Breast epithelium (tissue), 3 donors: Measurements from ENCODE around the gene RNLS.

Experiments used
- CTCF ChIP-seq, 3 donors: fragments of 450-650 bp; IDR thresholded peaks; one replicate each; pipeline ENCODE4 v1.5.1; 2016 to 2017; ENCODE audit warnings: antibody characterized with exemption in 3 of 3, mild to moderate bottlenecking in 3 of 3, moderate library complexity in 3 of 3
- POLR2AphosphoS5 ChIP-seq, 3 donors: sonication (generic); formaldehyde crosslinking; IDR thresholded peaks; one replicate each; pipeline ENCODE4 v1.6.1; 2017; ENCODE audit warnings: antibody characterized with exemption in 3 of 3

GRCh38 chr10:88256013-88256680, 327.0 kb downstream of the RNLS start:
- TF ChIP-seq POLR2AphosphoS5 (IDR thresholded peaks at IDR 0.05) (peak in 2 of 3 donors; percentile 45 to 65), CTCF (IDR thresholded peaks at IDR 0.05) (no peak)
